AG08396 (cell line): ENCODE results near the gene MAPRE3.

Experiments used
- DNase-seq: peaks from one replicate; pipeline ENCODE4 v3.0.0; 2012; ENCODE audit warnings: low spot score, mixed read lengths

MAPRE3 gene

DNA sequence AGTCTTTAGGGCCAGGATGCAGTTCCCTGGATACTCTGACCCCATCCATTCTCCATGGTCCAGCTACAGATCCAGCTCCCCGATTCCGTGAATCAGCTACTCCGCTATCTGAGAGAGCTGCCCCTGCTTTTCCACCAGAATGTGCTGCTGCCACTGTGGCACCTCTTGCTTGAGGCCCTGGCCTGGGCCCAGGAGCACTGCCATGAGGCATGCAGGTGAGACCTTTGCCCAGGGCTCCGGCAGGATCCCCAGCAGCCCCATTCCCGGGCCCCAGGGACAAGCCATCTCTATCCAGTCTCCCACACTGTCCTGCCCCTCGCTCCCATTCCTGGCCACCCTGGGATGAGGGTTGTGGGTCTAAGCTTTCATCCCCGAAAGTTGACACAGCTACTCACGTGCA is 69.8 kb downstream of the MAPRE3 start:
- DNase-seq = no peak

DNA sequence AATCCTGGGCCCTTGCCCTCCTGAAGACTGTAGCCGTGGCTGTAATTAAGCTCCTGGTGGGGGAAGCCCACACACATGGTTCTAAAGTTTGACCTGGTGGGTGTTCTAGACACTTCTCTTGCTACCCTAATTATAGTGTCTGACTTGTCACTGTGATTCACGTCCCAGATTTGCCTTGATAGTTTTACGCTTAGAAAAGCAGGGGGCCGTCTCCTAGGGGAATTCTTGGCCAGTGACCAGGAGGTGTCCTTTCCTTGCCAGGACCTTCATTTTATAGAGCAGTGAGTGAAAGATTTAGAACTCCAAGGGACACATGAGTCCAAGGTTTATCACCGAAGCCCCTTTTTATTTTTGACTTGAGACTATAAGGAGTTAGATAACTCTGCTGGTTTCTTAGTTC is 71.3 kb downstream of the MAPRE3 start:
- DNase-seq = no peak

DNA sequence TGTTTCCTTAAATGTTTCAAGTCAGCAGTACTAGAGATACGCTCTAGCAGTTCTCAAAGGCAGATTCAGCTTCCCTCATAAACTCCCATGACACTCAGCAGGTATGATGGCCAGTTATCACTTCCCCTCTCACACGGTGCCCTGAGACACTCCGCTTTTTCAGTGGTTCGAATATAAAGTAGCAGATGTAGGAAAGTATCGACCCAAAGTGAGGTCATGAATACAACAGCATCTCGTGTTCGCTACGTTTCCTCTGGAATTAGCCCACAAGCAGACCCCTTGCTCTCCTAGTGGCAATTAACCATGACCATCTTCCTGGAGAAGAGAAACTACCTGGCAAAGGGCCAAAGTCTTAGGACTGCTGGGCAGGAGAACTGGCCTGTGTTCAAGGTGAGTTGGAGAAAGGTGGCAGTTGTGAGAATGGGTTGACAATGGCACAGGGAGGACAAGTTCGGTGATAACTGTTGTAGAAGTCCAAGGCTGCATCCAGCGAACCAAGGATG is 71.8 kb downstream of the MAPRE3 start:
- no peak for DNase-seq

DNA sequence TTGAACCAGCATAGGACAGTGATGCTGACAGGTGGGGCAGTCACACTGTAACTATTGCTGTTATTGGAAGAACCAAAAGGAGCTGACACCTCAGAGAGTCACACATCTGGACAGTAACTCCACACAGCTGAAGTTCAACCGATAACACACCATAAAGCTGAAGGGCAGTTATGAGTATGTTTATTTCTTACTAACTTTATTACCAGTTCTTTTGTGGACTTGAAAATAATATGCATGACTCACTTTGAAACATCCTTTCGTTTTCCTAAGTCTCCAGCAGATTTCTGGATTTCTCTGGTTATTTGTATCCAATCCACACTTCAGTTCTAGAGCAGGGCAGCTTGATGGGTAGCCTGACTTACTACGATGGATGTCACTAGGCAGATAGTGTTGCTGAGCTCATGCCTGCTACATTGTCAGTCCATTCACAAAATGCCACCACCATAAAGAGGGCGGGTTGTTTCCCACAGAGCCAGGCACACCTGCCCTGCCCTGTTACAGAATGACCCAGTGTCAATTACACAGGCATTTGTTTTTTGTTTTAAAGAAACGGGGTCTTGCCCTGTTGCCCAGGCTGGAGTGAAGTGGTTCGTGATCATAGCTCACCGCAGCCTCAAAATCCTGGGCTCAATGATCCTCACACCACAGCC is 72.7 kb downstream of the MAPRE3 start:
- peak; percentile 35 for DNase-seq

DNA sequence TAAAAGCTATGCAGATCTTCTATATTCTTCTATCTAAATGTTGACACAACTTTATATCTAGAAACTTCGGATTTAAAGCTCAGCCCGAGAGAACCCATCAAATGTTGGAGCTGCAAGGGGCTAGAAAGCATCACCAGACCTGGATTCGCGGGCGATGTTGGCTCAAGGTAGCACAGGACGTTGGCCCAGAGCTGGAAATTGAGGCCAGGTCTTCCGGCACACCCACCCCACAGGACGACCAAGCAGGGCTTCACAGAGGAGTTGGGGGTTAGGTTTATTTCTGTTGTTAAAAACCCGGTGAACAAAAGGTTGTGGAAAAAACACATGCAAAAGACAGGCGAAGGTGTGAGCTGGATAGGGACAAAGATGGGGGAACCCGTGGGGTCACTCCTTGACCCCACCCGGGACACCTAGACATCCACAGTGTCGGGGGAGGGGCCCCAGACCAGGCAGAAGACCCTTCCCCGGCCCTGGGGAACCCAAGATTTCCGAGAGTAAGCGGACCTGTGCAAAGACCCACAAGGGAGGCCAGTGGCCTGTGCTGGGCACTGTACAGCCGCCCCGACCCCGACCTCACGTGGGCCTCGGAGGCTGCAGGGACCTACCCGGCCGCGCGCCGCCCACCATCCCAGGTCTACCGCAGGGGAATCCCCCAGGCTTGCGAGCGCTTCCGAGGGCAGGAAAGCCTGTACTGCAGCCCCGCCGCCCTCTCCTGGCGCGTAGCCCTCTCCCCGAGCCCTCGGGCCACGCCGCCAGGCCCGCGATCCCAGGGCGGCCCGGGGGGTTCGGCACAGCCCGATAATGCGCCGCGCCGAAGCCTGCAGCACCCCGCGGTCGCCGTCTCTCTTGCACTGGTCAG is 79.2 kb downstream of the MAPRE3 start:
- DNase-seq = no peak

GRCh38 chr2:27050281-27050995 is 80.0 kb downstream of the MAPRE3 start:
- DNase-seq = peak; percentile 94

- peak; percentile 100 for DNase-seq
These were observed 80.8 kb downstream of the MAPRE3 start, which contains the start of gene AGBL5 for GRCh38 chr2:27050996-27051901. TSS of gene AGBL5 (plus strand) at chr2:27051668. CDS start at chr2:27052959, 1,291 bp downstream.

DNA sequence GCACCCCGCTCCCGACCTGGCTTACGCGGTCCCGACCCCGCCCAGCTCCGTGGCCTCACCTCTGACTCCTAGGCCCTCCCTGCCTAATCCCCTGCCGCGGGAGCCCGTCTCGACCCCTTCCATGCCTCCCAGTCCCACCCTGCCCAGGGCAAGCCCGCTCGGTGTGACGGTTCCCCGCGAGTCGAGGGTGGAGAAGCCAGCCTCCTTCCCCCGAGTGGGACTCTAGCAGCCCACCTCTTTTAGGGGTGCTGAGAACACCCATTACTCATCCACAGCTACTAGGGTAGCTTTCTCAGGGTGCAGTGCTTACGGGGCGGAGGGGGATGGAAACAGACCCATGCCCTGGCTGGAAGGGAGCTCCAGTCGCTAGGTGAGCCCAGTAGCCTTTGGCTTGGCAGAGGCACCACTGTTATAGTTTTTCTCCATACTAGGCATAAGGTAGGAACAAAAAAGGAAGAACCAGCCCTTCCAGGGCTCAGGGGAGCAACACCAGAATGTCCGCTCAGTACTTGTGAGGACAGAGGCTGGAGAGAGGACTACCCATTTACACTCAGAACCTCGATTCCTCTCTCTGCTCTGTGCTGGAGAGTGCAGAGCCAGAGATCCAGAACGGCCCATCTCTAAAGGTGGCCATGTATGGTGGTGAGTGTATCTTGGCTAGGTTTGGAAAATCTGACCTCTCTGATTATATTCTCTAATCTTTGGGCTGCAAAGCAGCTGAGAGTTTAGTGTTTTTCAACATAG is 81.6 kb downstream of the MAPRE3 start:
- DNase-seq = peak; percentile 36

DNA sequence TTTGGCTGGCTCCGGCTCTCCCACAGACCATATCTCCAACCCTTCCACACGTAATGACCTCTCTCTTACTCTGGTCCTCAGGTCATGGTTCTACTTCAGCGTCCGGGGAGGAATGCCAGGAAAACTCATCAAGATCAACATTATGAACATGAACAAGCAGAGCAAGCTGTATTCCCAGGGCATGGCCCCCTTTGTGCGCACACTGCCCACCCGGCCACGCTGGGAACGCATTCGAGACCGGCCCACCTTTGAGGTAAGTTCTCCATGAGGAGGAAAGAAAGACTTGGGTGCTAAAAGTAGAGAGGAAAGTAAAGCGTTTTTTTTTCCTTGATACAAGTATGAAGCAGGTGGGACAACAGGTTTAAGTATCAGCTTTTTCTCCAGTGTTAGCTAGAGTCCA is 82.9 kb downstream of the MAPRE3 start:
- DNase-seq = no peak

- DNase-seq = no peak
These were observed 83.3 kb downstream of the MAPRE3 start for GRCh38 chr2:27053776-27054175.

GRCh38 chr2:27054721-27055120 is 84.3 kb downstream of the MAPRE3 start:
- no peak for DNase-seq

DNA sequence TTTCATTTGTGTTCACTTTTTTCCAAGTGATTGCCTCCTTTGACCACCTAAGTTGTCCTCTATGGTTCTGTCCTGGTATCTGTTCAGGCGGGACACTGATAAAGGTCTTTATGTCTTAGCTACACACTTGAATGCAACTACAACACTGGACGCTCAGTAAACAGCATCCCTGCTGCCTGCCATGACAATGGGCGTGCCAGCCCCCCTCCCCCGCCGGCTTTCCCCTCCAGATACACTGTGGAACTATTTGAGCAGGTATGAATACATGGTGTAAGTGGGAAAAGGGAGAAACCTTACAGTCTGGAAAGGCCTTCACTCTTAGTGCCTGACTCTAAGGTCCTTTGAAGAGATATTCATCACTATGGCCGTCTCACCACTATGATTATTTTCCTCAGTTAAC is 86.7 kb downstream of the MAPRE3 start:
- no peak for DNase-seq

DNA sequence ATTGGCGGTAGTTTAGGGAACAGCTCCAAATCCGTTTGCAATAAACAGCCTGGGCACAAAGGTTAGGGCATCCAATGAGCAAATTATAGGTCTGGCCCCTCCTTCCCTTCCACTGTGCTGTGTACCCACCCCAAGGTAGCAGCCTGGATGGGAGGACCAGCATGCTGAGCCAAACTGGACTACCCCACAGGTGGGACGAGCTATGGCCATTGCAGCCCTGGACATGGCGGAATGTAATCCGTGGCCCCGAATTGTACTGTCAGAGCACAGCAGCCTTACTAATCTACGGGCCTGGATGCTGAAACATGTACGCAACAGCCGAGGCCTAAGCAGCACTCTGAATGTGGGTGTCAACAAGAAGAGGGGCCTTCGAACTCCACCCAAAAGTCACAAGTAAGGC is 87.8 kb downstream of the MAPRE3 start:
- no peak for DNase-seq

DNA sequence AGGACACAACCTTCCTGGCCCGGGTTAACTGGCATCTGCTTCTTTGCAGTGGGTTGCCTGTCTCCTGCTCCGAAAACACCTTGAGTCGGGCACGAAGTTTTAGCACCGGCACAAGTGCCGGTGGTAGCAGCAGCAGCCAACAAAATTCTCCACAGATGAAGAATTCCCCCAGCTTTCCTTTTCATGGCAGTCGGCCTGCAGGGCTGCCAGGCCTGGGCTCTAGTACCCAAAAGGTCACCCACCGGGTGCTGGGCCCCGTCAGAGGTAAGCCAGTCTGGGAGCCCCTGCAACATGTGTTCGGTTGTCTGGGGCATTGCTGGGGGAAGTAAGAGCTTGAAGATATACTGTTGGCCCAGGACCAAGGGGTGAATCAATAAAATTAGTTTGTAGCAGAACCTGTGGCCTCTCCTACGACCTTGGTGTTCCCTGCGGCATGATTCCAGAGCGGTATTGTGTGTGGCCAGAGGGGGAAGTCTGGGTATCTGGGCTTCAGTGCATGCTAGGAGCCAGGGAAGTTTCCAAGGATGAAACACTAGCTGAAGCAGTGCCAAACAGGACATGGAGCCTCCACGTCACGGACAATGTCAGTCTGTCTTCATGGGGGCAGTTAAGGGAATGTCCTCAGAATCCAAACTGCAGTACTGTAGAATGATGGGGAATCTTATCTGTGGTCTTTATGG is 88.8 kb downstream of the MAPRE3 start:
- no peak for DNase-seq

- DNase-seq = no peak
These were observed 89.9 kb downstream of the MAPRE3 start for GRCh38 chr2:27060323-27060722.

GRCh38 chr2:27065128-27065527 is 94.7 kb downstream of the MAPRE3 start:
- no peak for DNase-seq

GRCh38 chr2:27067385-27067784 is 96.9 kb downstream of the MAPRE3 start:
- no peak for DNase-seq

DNA sequence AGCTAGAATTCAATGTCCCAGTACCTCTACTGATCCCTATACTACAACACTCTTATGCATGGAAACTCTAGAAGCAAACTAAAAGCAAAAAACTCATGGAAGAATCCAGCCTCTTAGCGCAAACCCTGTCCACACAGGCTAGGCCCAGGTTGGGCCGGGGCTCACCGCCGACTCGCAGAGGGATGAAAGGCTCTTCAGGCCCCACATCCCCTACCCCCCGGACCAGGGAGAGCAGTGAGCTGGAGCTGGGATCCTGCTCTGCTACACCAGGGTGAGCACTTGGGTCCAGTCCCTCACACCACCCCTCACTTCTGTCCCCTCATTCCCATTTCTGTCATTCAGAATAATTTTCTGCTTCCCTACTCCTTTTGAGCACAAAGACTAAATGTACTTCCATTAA is 99.0 kb downstream of the MAPRE3 start:
- DNase-seq = no peak

DNA sequence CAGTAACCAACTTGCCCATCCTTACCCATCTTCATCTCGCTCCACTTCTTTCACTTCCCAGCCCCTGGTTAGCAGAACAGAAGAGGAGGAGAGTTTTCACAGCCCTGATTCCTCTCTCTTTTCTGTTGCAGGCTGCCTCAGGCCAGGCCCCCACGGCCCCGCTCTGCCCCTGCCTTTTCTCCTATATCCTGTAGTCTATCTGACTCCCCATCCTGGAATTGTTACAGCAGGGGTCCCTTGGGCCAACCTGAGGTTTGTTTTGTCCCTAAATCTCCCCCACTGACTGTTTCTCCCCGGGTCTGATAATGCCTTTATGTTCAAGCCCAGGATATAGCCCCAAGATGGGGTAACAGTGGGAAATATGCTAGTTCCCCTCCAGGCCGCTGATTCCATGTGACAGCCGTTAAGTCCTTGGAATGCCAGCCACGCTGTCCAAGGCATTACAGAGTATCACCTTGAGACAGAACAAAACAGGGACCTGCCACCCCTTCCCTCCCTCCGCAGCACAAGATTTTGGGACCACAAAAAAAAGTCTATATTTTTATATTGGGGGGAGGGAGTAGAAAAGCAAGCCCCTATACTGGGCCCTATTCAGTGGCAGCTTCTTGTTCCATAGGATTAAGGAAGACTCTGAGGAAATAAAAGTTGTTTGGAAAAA is 99.7 kb downstream of the MAPRE3 start:
- no peak for DNase-seq
